NCI-H187 (cell line): Measurements from ENCODE around the gene U2AF1L4.
"Not testable (repeated sequence)": the region's sequence is repeated elsewhere in the genome, so short reads cannot be mapped to it uniquely, and the experiment has no call there.

Experiments
- DNase-seq, 2 experiments: peaks; one replicate each; lab custom pipeline; 2025; lab: John Stamatoyannopoulos, UW

Gene U2AF1L4

GRCh38 chr19:35780717-35781116, 35.5 kb upstream of the U2AF1L4 start:
- DNase-seq, result no peak

- no peak for DNase-seq
These were observed 34.8 kb upstream of the U2AF1L4 start for GRCh38 chr19:35780058-35780457.

DNA sequence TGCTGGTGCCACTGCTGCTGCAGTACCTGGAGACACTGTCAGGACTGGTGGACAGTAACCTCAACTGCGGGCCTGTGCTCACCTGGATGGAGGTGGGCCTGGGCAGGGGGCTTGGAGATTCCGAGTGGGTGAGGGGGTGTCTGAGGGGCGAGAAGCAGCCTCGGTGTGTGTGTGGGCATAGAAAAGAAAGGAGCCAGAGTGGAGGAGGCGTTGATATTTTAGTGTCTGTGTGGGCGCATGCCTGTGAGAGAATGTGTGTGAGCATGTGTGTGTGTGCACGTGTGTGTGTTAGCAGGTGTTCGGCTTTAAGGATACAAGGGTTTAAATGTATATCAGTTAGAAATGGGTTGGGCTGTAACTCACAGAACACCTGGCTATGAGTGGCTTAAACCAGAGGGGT, 33.8 kb upstream of the U2AF1L4 start:
- DNase-seq, result no peak

GRCh38 chr19:35777961-35778360, 32.7 kb upstream of the U2AF1L4 start:
- no peak for DNase-seq

GRCh38 chr19:35777086-35777841, 32.0 kb upstream of the U2AF1L4 start:
- DNase-seq, result no peak

- DNase-seq, result peak in 1 of 2 experiments; percentile 10
These were observed 31.0 kb upstream of the U2AF1L4 start for GRCh38 chr19:35776102-35776788.

- DNase-seq, result peak; percentile 98 to 99
These were observed 30.3 kb upstream of the U2AF1L4 start, which contains the start of gene ARHGAP33 for GRCh38 chr19:35775298-35776101. Gene ARHGAP33 (plus strand): TSS chr19:35775564. CDS start chr19:35775659, 95 bp downstream.

DNA sequence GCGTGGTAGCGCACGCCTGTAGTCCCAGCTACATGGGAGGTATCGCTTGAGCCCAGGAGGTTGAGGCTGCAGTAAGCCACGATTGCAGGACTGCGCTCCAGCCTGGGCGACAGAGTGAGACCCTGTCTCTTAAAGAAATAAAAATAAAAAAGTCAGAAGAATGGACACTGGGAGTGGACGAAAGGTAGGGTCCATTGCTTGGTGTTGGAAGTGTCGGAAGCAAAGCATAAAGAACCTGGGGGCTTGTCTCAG, 29.8 kb upstream of the U2AF1L4 start:
- DNase-seq, result no peak

GRCh38 chr19:35774274-35775045, 29.2 kb upstream of the U2AF1L4 start:
- DNase-seq, result no peak

- no peak for DNase-seq
These were observed 28.0 kb upstream of the U2AF1L4 start for GRCh38 chr19:35773020-35773806.

- not testable (repeated sequence) for DNase-seq
These were observed 27.1 kb upstream of the U2AF1L4 start for GRCh38 chr19:35772362-35772761.

DNA sequence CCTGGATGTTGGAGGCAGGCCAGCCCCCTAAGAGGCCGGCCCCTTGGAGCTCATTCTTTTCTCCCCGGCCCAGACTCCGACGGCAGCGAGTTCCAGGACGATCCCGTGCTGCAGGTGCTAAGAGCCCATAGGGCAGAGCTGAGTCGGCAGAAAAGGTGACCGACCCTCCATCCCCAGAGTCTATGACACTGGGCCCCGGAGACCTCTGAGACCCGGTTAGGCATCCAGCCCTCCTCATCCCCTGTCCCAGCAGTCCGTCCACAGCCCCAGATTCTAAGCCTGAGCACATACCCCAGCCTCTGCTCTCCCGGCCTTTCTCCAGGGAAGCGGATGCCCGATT, 22.8 kb upstream of the U2AF1L4 start:
- no peak for DNase-seq

GRCh38 chr19:35767288-35768081, 22.3 kb upstream of the U2AF1L4 start:
- no peak for DNase-seq

- DNase-seq, result no peak
These were observed 21.4 kb upstream of the U2AF1L4 start for GRCh38 chr19:35766571-35767104.

- no peak for DNase-seq
These were observed 19.5 kb upstream of the U2AF1L4 start for GRCh38 chr19:35764432-35765315.

- DNase-seq, result no peak
These were observed 15.6 kb upstream of the U2AF1L4 start for GRCh38 chr19:35760711-35761349.

DNA sequence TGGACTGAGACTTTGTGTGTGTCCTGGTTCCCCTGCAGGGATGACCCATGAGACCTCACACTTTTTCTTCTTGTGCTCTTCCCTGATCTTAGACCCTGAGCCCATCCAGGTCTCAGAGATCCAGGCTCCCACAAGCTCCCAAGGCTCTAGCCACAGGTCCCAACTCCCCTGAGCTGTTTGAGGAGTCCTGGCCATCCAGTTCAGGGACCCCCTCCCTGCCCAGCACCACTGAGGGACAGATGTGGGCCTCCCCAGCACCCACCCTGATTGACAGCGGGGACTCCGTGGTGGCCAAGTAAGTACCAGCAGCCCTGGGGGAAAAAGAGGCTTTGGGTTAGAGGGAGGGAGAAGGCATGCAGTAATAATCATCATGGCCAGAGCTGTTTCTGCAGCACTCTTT, 14.5 kb upstream of the U2AF1L4 start:
- no peak for DNase-seq

GRCh38 chr19:35757749-35758608, 12.8 kb upstream of the U2AF1L4 start, which contains the start of gene PROSER3:
Gene PROSER3 (plus strand): TSS chr19:35758176. CDS start chr19:35758216, 40 bp downstream.
- peak; percentile 97 to 98 for DNase-seq
